Measurements from ENCODE around the gene ALK. TPM values are rescaled to one million over a fixed set of nuclear protein-coding genes. Genes with fewer than 3 reads are reported as not detected.

Gene ALK
- total RNA-seq, 4 donors from 2014 or later = 0.08 to 0.40 (median 0.28) TPM

GRCh38 chr2:29705616-29706015 is 215.8 kb downstream of the ALK start:
- Histone ChIP-seq H3K27ac (no peak overlapping the region), H3K4me1 (peaks cover 0 to 8% of the 10 kb centered on the region in 2 donors), H3K9me3 (no peaks in the 10 kb centered on the region), H3K4me3 (replicated peaks in 1 of 3) (no peak overlapping the region), H3K36me3 (no peaks in the 10 kb centered on the region), H3K27me3 (no peaks in the 10 kb centered on the region)
- 38 to 54% methylated on average over 4 of the region's 4 CpGs for WGBS, 2 donors
- no peak for DNase-seq
- TF ChIP-seq POLR2A (IDR thresholded peaks at IDR 0.05) (no peak), CTCF (IDR thresholded peaks at IDR 0.05) (no peak)
- intact Hi-C loops (cut with DNase I) = no loop called here

GRCh38 chr2:29703336-29703735 is 218.1 kb downstream of the ALK start:
- no peaks in the 10 kb centered on the region for H3K27me3 ChIP-seq
- DNase-seq = no peak
- H3K27ac ChIP-seq = no peak overlapping the region
- peaks cover 0 to 8% of the 10 kb centered on the region in 2 donors for H3K4me1 ChIP-seq
- TF ChIP-seq POLR2A (IDR thresholded peaks at IDR 0.05) = no peak
- TF ChIP-seq CTCF (IDR thresholded peaks at IDR 0.05) = no peak
- WGBS, 2 donors = 83 to 87% methylated on average over 1 of the region's 1 CpG
- H3K9me3 ChIP-seq = no peaks in the 10 kb centered on the region
- no peaks in the 10 kb centered on the region for H3K36me3 ChIP-seq
- H3K4me3 ChIP-seq (replicated peaks in 1 of 3) = no peak overlapping the region
- intact Hi-C loops (cut with DNase I) = no loop called here

GRCh38 chr2:29702276-29702675 is 219.1 kb downstream of the ALK start:
- Histone ChIP-seq H3K4me3 (replicated peaks in 1 of 3) (no peak overlapping the region), H3K9me3 (no peaks in the 10 kb centered on the region), H3K27ac (no peak overlapping the region), H3K36me3 (no peaks in the 10 kb centered on the region), H3K4me1 (peaks cover 0 to 14% of the 10 kb centered on the region in 2 donors), H3K27me3 (no peaks in the 10 kb centered on the region)
- TF ChIP-seq CTCF (IDR thresholded peaks at IDR 0.05) = no peak
- no peak for TF ChIP-seq POLR2A (IDR thresholded peaks at IDR 0.05)
- DNase-seq = no peak
- WGBS, 2 donors = 83 to 93% methylated on average over 2 of the region's 2 CpGs
- intact Hi-C loops (cut with DNase I) = no loop called here

GRCh38 chr2:29700560-29700959 is 220.8 kb downstream of the ALK start:
- H3K36me3 ChIP-seq = no peaks in the 10 kb centered on the region
- no peak for DNase-seq
- H3K9me3 ChIP-seq = no peaks in the 10 kb centered on the region
- H3K4me1 ChIP-seq = peaks cover 0 to 9% of the 10 kb centered on the region in 2 donors
- H3K4me3 ChIP-seq (replicated peaks in 1 of 3) = no peak overlapping the region
- H3K27ac ChIP-seq = no peak overlapping the region
- no peak for TF ChIP-seq POLR2A (IDR thresholded peaks at IDR 0.05)
- no peak for TF ChIP-seq CTCF (IDR thresholded peaks at IDR 0.05)
- 80% methylated on average over 2 of the region's 2 CpGs for WGBS, 2 donors
- intact Hi-C loops (cut with DNase I) = no loop called here
- no peaks in the 10 kb centered on the region for H3K27me3 ChIP-seq

- TF ChIP-seq CTCF (IDR thresholded peaks at IDR 0.05) = no peak
- no peak for TF ChIP-seq POLR2A (IDR thresholded peaks at IDR 0.05)
- 82 to 98% methylated on average over 3 of the region's 4 CpGs for WGBS, 2 donors
- no peak for DNase-seq
- intact Hi-C loops (cut with DNase I) = no loop called here
- H3K27ac ChIP-seq = no peak overlapping the region
- no peaks in the 10 kb centered on the region for H3K9me3 ChIP-seq
- no peak overlapping the region for H3K4me3 ChIP-seq (replicated peaks in 1 of 3)
- no peaks in the 10 kb centered on the region for H3K27me3 ChIP-seq
- H3K4me1 ChIP-seq = peaks cover 10 to 22% of the 10 kb centered on the region in 2 donors
- H3K36me3 ChIP-seq = no peaks in the 10 kb centered on the region
Measured at GRCh38 chr2:29699045-29699444, 222.3 kb downstream of the ALK start.

All from thyroid gland (tissue), 4 donors.